IMR-90 (cell line): ENCODE data around the gene MRPS22.

ENCODE experiments used
- BHLHE40 ChIP-seq: fragments of 150-350 bp; IDR thresholded peaks from 2 replicates; pipeline ENCODE4 v1.6.1; 2016; ENCODE audit warnings: mild to moderate bottlenecking, low read depth, low read length
- CEBPB ChIP-seq: IDR thresholded peaks from 2 replicates; pipeline ENCODE4 v1.6.1; 2012; ENCODE audit warnings: low read depth, low read length, improper control_type of control experiment
- ELK1 ChIP-seq: fragments of 150-350 bp; IDR thresholded peaks from 2 replicates; pipeline ENCODE4 v1.6.1; 2016; ENCODE audit warnings: low read depth, mild to moderate bottlenecking, low read length, moderate library complexity, borderline replicate concordance
- FOS ChIP-seq: fragments of 150-350 bp; IDR thresholded peaks from 2 replicates; pipeline ENCODE4 v1.6.1; 2016; ENCODE audit warnings: low read depth, low read length
- MXI1 ChIP-seq: IDR thresholded peaks from 2 replicates; pipeline ENCODE4 v1.6.1; 2012; ENCODE audit warnings: low read depth, mild to moderate bottlenecking, low read length, moderate library complexity, borderline replicate concordance
- NFE2L2 ChIP-seq: fragments of 150-350 bp; IDR thresholded peaks from 2 replicates; pipeline ENCODE4 v1.6.1; 2016; ENCODE audit warnings: low read depth, mild to moderate bottlenecking, low read length
- POLR2A ChIP-seq: IDR thresholded peaks from 2 replicates; pipeline ENCODE4 v1.6.1; 2012; ENCODE audit warnings: mild to moderate bottlenecking, low read depth, low read length
- RAD21 ChIP-seq: IDR thresholded peaks from 2 replicates; pipeline ENCODE4 v1.6.1; 2012; ENCODE audit warnings: low read length, improper control_type of control experiment
- RCOR1 ChIP-seq: IDR thresholded peaks from 2 replicates; pipeline ENCODE4 v1.6.1; 2012; ENCODE audit warnings: mild to moderate bottlenecking, low read length, improper control_type of control experiment; ENCODE audit not compliant: insufficient replicate concordance
- RFX5 ChIP-seq: IDR thresholded peaks from 2 replicates; pipeline ENCODE4 v1.8.0; 2012; ENCODE audit warnings: low read depth, mild to moderate bottlenecking, low read length, moderate library complexity
- TF ChIP-seq, protein P1 (sequence below): conservative IDR thresholded peaks from 2 replicates; pipeline ENCODE4 v1.5.1; 2012; ENCODE audit warnings: mild to moderate bottlenecking, low read depth, low read length, improper control_type of control experiment
- TF ChIP-seq, protein P2 (sequence below): fragments of 150-350 bp; IDR thresholded peaks from 2 replicates; pipeline ENCODE4 v1.6.1; 2017; ENCODE audit warnings: mild to moderate bottlenecking, antibody characterized with exemption, low read length, low read depth

DNA sequence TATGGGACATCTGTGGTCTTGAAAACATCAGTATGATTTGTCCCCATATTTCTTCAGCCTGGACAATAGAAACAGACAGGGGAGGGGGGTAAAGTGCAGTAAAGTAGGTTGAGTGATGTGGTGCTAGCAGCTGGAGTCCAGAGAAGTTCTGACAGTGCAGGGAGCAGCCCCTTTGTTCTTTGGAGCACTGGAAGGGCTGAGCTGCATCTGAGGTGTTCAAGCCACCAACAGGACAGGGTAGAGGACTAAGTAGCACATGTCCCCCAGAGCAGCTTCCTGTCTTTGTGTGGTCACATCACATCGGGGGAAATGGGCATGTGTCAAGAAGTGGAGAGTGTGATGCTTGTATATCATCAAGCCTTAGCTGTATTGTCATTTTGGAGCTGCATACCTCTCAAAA is 12.1 kb downstream of the MRPS22 start:
- TF ChIP-seq, protein P1, sequence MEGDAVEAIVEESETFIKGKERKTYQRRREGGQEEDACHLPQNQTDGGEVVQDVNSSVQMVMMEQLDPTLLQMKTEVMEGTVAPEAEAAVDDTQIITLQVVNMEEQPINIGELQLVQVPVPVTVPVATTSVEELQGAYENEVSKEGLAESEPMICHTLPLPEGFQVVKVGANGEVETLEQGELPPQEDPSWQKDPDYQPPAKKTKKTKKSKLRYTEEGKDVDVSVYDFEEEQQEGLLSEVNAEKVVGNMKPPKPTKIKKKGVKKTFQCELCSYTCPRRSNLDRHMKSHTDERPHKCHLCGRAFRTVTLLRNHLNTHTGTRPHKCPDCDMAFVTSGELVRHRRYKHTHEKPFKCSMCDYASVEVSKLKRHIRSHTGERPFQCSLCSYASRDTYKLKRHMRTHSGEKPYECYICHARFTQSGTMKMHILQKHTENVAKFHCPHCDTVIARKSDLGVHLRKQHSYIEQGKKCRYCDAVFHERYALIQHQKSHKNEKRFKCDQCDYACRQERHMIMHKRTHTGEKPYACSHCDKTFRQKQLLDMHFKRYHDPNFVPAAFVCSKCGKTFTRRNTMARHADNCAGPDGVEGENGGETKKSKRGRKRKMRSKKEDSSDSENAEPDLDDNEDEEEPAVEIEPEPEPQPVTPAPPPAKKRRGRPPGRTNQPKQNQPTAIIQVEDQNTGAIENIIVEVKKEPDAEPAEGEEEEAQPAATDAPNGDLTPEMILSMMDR = no peak
- no peak for TF ChIP-seq BHLHE40
- no peak for TF ChIP-seq CEBPB
- no peak for TF ChIP-seq NFE2L2
- TF ChIP-seq POLR2A = no peak
- no peak for TF ChIP-seq RAD21
- TF ChIP-seq RFX5 = no peak
- TF ChIP-seq RCOR1 = no peak
- TF ChIP-seq FOS = no peak
- no peak for TF ChIP-seq ELK1
- TF ChIP-seq, protein P2, sequence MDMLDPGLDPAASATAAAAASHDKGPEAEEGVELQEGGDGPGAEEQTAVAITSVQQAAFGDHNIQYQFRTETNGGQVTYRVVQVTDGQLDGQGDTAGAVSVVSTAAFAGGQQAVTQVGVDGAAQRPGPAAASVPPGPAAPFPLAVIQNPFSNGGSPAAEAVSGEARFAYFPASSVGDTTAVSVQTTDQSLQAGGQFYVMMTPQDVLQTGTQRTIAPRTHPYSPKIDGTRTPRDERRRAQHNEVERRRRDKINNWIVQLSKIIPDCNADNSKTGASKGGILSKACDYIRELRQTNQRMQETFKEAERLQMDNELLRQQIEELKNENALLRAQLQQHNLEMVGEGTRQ = no peak
- TF ChIP-seq MXI1 = no peak
